ENCODE measurements around the gene CNTNAP2.

- TF ChIP-seq EZH2 (IDR thresholded peaks at IDR 0.05; ENCODE audit: borderline replicate concordance, low read depth, low read length) (no peak), PCBP2 (IDR thresholded peaks at IDR 0.05; ENCODE audit: low read depth, low read length, poor library complexity, severe bottlenecking) (no peak), CUX1 (CRISPR knock-in tag; IDR thresholded peaks at IDR 0.05) (no peak), ZNF311 (CRISPR knock-in tag; IDR thresholded peaks at IDR 0.05) (no peak), CTCF (IDR thresholded peaks at IDR 0.05 in 2 of 3, conservative IDR thresholded peaks at IDR 0.05 in 1 of 3; ENCODE audit: insufficient read depth in 2 of 3, low read depth in 1 of 3, low read length in 3 of 3) (no peak)
Measured at GRCh38 chr7:147089608-147090007, 973.0 kb downstream of the CNTNAP2 start.
